Bone marrow (tissue), 2 donors: ENCODE results near the gene FOXA3.

Experiments
- DNase-seq, 2 donors: peaks; one replicate each; lab custom pipeline; 2025; lab: John Stamatoyannopoulos, UW

FOXA3 gene

DNA sequence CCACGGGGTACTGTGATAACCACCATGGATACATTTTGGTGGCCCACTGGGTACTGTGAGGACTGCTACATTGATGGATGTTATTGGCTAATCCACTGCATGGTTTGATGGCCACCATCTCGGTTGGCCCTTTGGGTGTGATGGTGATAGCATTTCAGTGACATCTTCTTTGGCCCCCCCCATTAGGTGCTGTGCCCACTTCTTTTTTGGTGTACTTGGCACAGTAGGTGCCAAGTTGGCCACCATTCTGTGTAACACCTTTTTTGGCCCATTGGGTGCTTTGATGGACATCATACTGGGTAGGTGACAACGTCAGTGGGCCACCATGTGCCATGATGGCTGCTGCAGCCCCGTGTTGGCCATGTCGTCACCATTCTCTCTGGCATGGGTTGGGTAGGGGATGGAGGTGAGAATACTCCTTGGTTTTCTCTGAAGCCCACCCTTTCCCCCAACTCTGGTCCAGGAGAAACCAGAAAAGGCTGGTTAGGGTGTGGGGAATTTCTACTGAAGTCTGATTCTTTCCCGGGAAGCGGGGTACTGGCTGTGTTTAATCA lies 9.2 kb downstream of the FOXA3 start:
- DNase-seq, result no peak

- no peak for DNase-seq
Measured at GRCh38 chr19:45874620-45874966, 10.5 kb downstream of the FOXA3 start.

DNA sequence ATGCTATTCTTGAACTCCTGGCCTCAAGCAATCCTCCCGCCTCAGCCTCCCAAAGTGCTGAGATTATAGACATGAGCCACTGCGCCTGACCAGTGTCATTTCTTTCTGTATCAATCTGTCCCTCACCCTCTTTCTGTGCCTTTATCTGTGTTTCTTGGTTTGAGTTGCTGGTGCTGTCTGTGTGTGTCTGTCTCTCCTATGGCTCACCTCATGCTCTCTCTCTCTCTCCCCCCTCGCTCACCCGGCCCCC lies 12.0 kb downstream of the FOXA3 start:
- no peak for DNase-seq

DNA sequence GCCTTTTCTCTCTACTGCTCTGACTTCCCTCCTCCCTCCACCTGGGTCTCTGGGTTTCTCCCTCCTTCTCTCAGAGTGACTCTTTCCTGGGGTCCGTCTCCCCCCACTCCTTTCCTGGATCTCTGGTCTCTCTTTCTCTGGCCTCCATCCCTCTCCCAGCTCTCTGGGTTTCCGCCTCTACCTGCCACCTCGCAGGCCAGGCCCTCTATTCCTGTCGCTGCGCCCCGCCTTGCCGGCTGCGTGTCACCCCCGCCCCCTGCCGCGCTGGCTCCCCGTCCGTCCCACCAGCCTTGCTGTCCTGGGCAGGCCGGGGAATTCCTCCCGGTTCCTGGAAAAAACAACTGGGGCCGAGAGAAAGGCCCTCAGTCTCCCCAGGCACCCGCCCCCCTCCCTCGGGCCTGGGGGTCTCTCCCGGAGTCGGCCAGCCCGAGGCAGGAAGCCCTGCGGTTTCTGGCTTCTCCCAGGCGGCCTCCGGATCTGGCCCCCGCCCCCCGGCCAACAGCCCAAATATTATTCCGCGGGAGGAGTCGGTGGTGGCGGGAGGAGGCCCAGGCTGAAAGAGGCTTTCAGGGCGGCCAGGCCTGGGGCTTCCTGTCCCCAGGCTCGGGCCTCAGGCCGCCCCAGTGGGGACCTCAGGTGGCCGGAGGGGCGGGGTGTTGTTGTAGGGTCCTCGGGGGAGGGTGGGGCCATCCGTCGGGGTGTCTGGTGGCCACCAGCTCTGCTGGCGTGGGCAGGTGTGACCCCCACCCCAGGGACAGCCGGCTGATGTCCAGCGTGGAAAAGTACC lies 12.5 kb downstream of the FOXA3 start:
- DNase-seq, result no peak

DNA sequence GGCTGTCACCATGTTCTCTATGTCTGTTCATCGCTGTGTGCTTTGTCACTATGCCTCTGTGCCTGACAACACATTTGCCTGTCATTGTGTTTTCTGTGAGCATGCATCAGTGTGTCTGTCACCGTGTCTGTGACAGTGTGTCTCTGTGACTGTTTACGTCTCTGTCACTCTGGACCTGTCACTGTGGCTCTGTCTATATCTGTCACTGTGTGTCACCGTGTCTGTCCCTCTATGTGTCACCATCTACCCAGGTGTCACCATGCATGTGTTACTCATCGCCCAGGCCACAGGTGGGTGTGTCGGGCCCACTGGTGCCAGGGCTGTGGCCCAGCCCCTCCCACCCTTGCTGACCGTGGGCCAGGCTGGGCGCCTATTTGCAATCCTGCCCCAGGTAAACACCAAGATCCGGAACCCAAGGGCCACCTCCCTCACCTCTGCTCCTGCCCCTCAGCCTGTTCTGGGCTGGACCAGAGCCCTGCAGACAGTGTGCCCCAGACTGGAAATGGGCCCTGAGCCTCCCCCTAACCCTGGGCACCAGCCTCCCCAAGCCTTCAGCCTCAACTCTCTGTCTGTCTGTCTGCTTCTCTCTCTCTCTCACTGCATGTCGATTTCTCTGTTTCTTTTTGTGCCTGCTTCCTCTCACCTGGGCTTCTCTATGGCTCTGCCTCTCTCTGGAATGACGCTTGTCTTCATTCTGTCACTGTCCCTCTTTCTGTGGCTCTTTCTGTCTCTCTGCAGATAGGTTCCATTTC lies 14.1 kb downstream of the FOXA3 start:
- DNase-seq, result no peak

- DNase-seq, result no peak
Measured at GRCh38 chr19:45879055-45879454, 14.9 kb downstream of the FOXA3 start.

- DNase-seq, result no peak
Measured at GRCh38 chr19:45879971-45880370, 15.8 kb downstream of the FOXA3 start.

DNA sequence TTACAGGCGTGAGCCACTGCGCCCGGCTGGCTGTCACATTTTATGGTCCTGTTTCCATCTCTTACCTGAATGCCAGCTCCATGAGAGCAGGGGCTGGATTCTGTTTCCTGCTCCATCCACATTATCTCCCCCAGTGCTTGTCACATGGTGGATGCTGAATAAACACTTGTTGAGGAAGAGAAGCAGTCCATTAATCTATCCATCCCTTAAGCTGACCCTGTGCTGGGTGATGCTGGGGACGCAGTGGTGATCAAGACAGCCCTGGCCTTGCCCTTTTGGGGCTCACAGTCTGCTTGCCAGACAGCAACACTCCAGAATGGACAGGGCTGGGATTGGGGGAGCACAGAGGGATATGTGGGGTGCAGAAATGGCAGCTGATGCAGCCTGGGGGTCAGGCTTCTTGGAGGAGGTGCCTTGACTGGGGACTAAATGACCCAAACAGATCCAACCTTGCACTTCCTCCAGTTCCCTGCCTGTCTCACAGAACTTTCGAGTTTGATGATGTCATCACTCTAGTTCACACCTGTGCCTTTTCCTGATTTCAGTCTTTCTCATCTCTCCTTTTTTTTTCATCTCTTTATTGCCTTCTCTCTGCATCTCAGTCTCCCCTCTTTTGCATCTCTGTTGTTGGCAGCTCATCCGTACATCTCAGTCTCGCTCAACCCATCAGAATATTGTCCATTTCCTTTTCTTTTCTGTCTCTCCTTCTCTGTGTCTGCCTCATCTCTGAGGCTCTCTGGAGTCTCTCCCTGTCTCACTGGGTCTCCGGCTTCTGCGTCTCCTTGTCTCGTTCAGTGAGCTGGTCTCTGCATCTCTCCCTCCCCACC lies 17.2 kb downstream of the FOXA3 start:
- DNase-seq, result no peak

GRCh38 chr19:45881909-45882528 lies 17.9 kb downstream of the FOXA3 start:
- no peak for DNase-seq

DNA sequence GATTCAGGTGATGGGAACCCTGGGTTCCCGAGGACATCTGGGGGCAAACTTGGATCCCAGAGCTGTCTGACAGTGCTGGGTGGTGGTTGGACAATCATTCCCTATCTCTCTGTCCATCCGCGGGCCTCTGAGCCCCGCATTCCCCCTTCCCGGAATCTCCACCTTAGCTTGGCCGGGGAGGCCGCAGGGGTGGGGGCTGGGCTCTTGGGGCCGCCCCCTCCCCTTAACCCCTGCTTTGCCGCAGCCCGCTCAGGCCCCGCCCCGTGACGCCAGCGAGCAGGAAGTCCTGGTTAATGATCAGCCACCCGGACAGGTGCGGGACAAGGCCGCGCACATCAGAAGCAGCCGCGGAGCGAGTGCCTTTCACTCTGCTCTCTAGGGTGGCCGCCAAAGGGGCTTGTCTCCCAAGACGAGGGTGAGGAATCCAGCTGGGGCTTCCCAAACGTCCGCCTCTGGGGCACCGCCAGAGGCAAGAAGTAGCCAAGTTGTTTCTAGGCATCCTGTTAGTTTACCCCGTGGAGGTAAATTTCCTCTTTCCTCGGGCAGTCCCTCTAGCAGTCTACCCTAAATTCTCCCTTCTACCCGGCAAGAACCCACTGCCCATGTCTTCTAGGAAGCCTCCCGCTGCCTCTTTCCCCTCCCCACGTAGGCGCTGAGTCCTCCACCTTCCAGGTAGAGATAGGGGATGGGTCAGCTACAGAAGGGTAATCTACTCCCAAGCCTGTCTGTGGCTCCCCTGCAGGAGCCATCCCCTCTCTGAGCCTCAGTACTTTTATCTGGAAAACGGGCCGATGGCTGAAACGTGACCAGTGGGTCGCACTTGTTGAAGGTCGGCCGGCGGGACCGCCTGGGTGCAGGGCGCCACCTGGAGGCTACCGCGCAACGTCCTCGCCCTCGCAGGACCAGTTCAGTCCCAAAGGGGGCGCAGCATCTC lies 18.8 kb downstream of the FOXA3 start:
- DNase-seq, result peak; percentile 52 to 67

- no peak for DNase-seq
Measured at GRCh38 chr19:45883586-45883880, 19.4 kb downstream of the FOXA3 start.

GRCh38 chr19:45883881-45884681 lies 20.0 kb downstream of the FOXA3 start:
- no peak for DNase-seq

GRCh38 chr19:45884682-45885555 lies 20.8 kb downstream of the FOXA3 start:
- DNase-seq, result no peak

- peak; percentile 70 to 76 for DNase-seq
Measured at GRCh38 chr19:45885556-45886426, 21.7 kb downstream of the FOXA3 start, which contains the start of gene IRF2BP1. Gene IRF2BP1, minus strand, starts transcription at chr19:45886141. Its CDS starts 367 bp downstream, at chr19:45885774.

DNA sequence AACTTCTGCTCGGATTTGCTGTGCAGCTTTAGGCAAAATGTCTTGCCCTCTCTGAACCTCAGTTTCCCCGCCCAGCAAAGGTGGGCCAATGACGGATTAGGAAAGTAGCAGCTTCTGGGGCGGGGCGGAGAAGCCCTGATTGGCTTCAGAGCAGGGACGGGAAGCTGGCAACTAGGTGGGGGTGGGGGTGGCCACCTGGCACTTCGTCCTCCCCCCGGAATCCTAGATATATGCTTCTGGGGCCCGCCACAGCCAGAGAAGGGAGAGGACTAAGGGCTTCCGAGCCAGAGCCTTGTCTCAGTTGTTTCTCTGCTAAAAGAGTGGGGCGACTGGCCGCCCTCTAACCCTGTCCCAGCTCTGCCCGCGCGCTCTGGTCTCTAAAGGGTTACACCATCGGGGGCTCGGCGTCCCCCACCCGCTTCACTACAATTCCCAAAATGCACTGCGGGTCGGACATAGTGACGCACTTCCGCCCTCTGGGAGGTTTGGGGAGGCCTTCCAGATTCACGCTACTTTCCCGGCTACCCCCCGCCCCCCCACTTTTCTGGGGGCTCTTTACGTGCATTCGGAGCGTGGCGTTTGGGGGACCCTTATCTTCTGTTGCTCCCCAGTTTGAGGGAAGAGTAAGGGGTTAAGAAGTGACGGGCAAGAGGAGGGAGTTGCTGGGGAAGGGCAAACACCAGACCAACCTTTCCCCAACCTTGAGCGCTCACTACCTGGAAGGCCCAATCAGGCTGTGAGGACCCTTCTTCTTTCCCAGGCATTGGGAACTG lies 22.5 kb downstream of the FOXA3 start:
- peak; percentile 76 for DNase-seq

DNA sequence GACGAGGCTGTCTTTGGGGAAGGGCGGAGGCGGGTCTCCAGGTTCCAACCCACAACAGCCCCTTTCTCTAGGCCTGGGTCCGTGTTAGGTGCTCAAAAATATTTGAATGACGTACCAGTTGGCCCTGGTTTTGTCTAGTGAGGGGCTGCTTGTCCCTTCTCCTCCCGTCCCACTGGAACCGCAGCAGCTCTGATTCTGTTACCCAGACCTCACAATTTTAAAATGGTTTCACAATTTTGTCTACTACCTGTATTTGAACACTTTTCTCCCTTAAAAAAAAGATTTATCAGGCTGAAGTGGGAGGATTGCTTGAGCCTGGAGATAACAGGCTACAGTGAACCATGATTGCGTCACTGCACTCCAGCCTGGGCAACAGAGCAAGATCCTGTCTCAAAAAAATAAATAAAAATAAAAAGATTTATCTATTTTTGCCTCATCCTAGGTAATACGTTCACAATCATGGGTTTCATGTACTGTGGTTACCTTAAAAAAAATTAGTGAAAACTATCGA lies 23.1 kb downstream of the FOXA3 start:
- DNase-seq, result no peak

DNA sequence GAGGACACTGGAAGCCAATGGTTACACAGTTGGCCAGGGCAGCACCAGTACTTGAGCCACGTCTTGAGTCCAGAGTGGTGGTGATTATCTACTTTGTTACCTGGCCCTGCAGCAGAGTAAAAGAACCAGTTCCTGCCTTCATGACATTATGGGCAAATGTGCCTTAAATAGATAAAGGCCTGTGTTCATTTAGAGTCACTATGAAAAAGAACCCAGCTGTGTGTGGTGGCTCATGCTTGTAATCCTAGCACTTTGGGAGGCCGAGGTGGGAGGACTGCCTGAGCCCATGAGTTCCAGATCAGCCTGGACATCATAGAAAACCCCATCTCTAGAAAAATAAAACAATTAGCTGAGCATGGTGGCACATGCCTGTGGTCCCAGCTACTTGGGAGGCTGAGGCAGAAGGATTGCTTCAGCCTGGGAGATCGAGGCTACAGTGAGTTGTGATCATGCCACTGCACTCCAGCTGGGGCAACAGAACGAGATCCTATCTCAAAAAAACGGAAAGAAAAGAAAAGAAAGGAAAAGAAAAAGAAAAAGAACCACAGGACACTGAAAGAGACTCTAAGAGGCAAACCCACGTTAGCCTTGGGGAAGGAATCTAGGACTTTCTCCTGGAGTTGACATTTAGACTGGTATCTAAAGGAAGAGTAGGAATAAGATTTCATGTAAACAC lies 25.2 kb downstream of the FOXA3 start:
- DNase-seq, result no peak
